ENCODE results near the gene COL5A1.

DNA sequence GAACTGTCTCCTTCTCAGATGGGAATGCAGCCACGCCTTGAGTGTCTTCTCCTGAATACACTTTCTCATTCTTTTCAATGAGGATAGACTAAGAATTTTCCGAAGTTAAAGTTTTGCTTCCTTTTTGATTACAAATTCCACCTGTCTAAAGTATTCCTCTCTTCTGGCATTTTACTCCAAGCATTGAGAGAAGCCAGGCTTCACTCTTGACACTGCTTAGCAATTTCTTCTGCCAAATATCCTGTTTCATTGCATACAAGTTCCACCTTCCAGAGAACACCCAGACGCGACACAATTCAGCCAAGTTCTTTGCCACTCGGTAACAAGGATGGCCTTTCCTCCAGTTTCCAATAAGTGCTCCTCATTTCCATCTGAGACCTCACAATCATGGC, 35.6 kb upstream of the COL5A1 start:
- TF ChIP-seq, protein P1, sequence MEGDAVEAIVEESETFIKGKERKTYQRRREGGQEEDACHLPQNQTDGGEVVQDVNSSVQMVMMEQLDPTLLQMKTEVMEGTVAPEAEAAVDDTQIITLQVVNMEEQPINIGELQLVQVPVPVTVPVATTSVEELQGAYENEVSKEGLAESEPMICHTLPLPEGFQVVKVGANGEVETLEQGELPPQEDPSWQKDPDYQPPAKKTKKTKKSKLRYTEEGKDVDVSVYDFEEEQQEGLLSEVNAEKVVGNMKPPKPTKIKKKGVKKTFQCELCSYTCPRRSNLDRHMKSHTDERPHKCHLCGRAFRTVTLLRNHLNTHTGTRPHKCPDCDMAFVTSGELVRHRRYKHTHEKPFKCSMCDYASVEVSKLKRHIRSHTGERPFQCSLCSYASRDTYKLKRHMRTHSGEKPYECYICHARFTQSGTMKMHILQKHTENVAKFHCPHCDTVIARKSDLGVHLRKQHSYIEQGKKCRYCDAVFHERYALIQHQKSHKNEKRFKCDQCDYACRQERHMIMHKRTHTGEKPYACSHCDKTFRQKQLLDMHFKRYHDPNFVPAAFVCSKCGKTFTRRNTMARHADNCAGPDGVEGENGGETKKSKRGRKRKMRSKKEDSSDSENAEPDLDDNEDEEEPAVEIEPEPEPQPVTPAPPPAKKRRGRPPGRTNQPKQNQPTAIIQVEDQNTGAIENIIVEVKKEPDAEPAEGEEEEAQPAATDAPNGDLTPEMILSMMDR (IDR thresholded peaks at IDR 0.05), result no peak
- TF ChIP-seq POLR2A (IDR thresholded peaks at IDR 0.05), result no peak

All from heart left ventricle (tissue), 13 donors.